DMS53 (cell line): ENCODE results near the gene JUNB.

Source experiments
- DNase-seq: peaks from one replicate; lab custom pipeline; 2025; lab: John Stamatoyannopoulos, UW

JUNB gene

GRCh38 chr19:12842511-12842910 is 51.2 kb downstream of the JUNB start:
- DNase-seq: no peak
